ENCODE results near the gene ABLIM1. TPM values are rescaled to one million over a fixed set of nuclear protein-coding genes. Genes with fewer than 3 reads are reported as not detected.

The ABLIM1 gene
- total RNA-seq, 1 experiment from 2014 or later, result 79.3 TPM

DNA sequence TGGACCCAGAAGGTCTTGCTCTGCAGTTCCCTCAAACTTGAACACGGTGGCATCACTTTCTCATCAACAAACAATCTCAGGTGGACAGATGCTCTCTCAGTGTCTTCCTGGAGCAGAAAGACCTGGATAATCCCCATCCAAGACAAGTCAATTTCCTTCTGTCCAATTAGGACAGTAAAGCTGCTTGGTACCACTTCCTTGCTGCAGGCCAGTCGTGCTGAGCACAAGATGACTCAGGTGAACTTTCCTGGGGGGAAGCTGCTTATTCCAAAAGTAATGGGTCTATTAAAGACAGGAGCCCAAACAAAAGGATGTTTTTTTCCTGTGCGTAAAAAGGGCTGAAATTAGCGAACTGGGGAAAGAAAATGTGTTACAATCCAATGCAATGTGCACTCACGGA lies 146.2 kb downstream of the ABLIM1 start:
- Histone ChIP-seq H3K27me3 (replicated peaks; ENCODE audit: control insufficient read depth, insufficient read depth, low read length) (no peaks in the 10 kb centered on the region), H3K36me3 (ENCODE audit: control insufficient read depth, insufficient read depth, low read length) (no peaks in the 10 kb centered on the region; the same call in 1 of the 2 replicates), H3K4me3 (ENCODE audit: low read depth, low read length) (no peak overlapping the region), H3K9me3 (no peaks in the 10 kb centered on the region), H3K4me1 (no peaks in the 10 kb centered on the region)
- ChIA-PET CTCF (no interaction called here), POLR2A (no interaction called here)
- intact Hi-C loops (cut with micrococcal nuclease; ENCODE audit: unreplicated experiment), result no loop called here
- no peak for DNase-seq
- no TSS peak for BruUV-seq (replicated peaks)
- H3K27me3 Mint-ChIP-seq (ENCODE audit: insufficient read depth, unreplicated experiment), result no peaks in the 10 kb centered on the region
- TF ChIP-seq CTCF (IDR thresholded peaks at IDR 0.05; ENCODE audit: insufficient read depth in 1 of 2, low read depth in 1 of 2, low read length in 1 of 2, severe bottlenecking in 1 of 2, unreplicated experiment in 1 of 2), result no peak
- H3K36me3 Mint-ChIP-seq (ENCODE audit: insufficient read depth, unreplicated experiment), result peaks cover 11% of the 10 kb centered on the region
- no peaks in the 10 kb centered on the region for H3K9me3 Mint-ChIP-seq (ENCODE audit: unreplicated experiment)
- H3K4me3 Mint-ChIP-seq (ENCODE audit: unreplicated experiment), result no peak overlapping the region
- H3K27ac Mint-ChIP-seq (ENCODE audit: unreplicated experiment), result no peak overlapping the region
- H3K4me1 Mint-ChIP-seq (ENCODE audit: low read depth, unreplicated experiment), result no peaks in the 10 kb centered on the region

GRCh38 chr10:114508376-114508775 lies 149.7 kb downstream of the ABLIM1 start:
- intact Hi-C loops (cut with micrococcal nuclease; ENCODE audit: unreplicated experiment), result no loop called here
- H3K27me3 ChIP-seq (replicated peaks; ENCODE audit: control insufficient read depth, insufficient read depth, low read length), result no peaks in the 10 kb centered on the region
- Mint-ChIP-seq H3K27ac (ENCODE audit: unreplicated experiment) (no peak overlapping the region), H3K27me3 (ENCODE audit: insufficient read depth, unreplicated experiment) (no peaks in the 10 kb centered on the region), H3K4me3 (ENCODE audit: unreplicated experiment) (no peak overlapping the region), H3K9me3 (ENCODE audit: unreplicated experiment) (no peaks in the 10 kb centered on the region), H3K36me3 (ENCODE audit: insufficient read depth, unreplicated experiment) (peaks cover 12% of the 10 kb centered on the region), H3K4me1 (ENCODE audit: low read depth, unreplicated experiment) (peaks cover 14% of the 10 kb centered on the region)
- no TSS peak for BruUV-seq (replicated peaks)
- peaks cover 14% of the 10 kb centered on the region for H3K4me1 ChIP-seq
- no peaks in the 10 kb centered on the region for H3K9me3 ChIP-seq
- H3K4me3 ChIP-seq (ENCODE audit: low read depth, low read length), result no peak overlapping the region
- POLR2A ChIA-PET, result no interaction called here
- DNase-seq, result no peak
- no peaks in the 10 kb centered on the region; the same call in 1 of the 2 replicates for H3K36me3 ChIP-seq (ENCODE audit: control insufficient read depth, insufficient read depth, low read length)
- TF ChIP-seq CTCF (IDR thresholded peaks at IDR 0.05; ENCODE audit: insufficient read depth in 1 of 2, low read depth in 1 of 2, low read length in 1 of 2, severe bottlenecking in 1 of 2, unreplicated experiment in 1 of 2), result no peak
- CTCF ChIA-PET, result no interaction called here

DNA sequence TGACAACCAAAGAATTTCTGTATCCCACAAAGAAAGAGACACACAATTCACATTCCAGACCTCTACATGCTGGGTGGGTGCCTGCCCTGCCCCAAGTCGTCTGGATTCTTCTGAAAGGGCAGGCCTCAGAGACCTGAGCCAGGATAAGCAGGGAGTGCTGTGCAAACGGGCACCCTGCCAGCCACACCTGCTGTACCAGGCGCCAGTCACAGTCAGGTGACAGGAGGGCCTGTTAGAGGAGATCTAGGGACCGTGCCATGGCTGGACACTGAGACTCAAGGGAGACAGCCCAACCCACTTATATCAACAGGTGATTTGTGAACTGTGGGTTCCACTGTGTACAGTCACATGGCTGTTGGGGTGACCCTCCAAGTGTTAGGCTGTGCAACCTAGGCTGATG lies 150.6 kb downstream of the ABLIM1 start:
- Histone ChIP-seq H3K4me1 (peaks cover 14% of the 10 kb centered on the region), H3K9me3 (no peaks in the 10 kb centered on the region), H3K27me3 (replicated peaks; ENCODE audit: control insufficient read depth, insufficient read depth, low read length) (no peaks in the 10 kb centered on the region), H3K4me3 (ENCODE audit: low read depth, low read length) (no peak overlapping the region), H3K36me3 (ENCODE audit: control insufficient read depth, insufficient read depth, low read length) (no peaks in the 10 kb centered on the region; the same call in 1 of the 2 replicates)
- BruUV-seq (replicated peaks), result no TSS peak
- no peak for TF ChIP-seq CTCF (IDR thresholded peaks at IDR 0.05; ENCODE audit: insufficient read depth in 1 of 2, low read depth in 1 of 2, low read length in 1 of 2, severe bottlenecking in 1 of 2, unreplicated experiment in 1 of 2)
- Mint-ChIP-seq H3K4me1 (ENCODE audit: low read depth, unreplicated experiment) (peaks cover 14% of the 10 kb centered on the region), H3K27ac (ENCODE audit: unreplicated experiment) (no peak overlapping the region), H3K27me3 (ENCODE audit: insufficient read depth, unreplicated experiment) (no peaks in the 10 kb centered on the region), H3K4me3 (ENCODE audit: unreplicated experiment) (no peak overlapping the region), H3K36me3 (ENCODE audit: insufficient read depth, unreplicated experiment) (peaks cover 12% of the 10 kb centered on the region), H3K9me3 (ENCODE audit: unreplicated experiment) (no peaks in the 10 kb centered on the region)
- POLR2A ChIA-PET, result no interaction called here
- intact Hi-C loops (cut with micrococcal nuclease; ENCODE audit: unreplicated experiment), result no loop called here
- DNase-seq, result no peak
- CTCF ChIA-PET, result no interaction called here
